Measurements from ENCODE around the gene DECR2.

GRCh38 chr16:375927-376816 is 25.5 kb upstream of the DECR2 start:
- no peak for TF ChIP-seq POLR2A (IDR thresholded peaks at IDR 0.05)
- TF ChIP-seq CTCF (IDR thresholded peaks at IDR 0.05) = no peak
